ENCODE results near the gene GATC. TPM values are rescaled to one million over a fixed set of nuclear protein-coding genes. Genes with fewer than 3 reads are reported as not detected.

Gene GATC, protein sequence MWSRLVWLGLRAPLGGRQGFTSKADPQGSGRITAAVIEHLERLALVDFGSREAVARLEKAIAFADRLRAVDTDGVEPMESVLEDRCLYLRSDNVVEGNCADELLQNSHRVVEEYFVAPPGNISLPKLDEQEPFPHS
- 30.8 TPM for polyA plus RNA-seq (2012; ENCODE audit: insufficient read depth, insufficient read length)

DNA sequence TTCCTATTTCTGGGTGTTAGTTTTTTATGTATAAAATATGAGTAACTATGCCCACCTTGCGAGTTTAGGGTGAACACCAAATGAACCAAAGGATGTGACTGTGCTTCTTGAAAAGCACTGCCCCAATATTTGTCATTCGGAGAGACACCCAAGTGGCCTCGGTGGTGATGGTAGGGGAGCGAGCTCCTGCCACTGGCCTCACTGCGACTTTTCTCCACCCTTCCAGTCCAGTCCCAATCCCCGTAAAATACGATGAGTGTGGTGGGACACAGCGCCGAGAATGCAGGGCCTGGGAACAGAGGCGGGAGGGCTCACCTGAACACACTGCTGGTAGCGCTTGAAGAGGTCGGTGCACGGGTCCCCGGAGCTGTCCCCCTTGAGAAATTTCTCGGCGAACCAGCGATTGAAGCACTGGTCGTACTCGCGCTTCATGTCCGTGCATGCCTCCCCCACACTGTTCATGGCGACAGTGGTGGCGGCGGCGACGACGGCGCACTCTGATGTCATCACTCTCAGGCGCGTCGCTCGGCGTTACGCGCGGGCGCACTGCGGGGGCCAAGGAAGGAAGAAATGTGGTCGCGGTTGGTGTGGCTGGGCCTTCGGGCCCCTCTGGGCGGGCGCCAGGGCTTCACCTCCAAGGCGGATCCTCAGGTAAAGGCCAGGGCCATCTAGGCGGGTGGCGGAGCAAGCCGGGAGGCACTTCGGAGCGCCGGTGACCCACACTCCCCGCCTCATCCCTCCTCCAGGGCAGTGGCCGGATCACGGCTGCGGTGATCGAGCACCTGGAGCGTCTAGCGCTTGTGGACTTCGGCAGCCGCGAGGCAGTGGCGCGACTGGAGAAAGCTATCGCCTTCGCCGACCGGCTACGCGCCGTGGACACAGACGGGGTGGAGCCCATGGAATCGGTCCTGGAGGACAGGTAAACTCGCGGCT lies at the start of gene GATC, which contains the start of gene TRIAP1:
Gene GATC (plus strand): TSS at position 534 of the 933 bp plus-strand sequence. CDS start 37 bp downstream, at position 571.
Gene TRIAP1 (minus strand): TSS at position 474 of the 933 bp plus-strand sequence. CDS start 12 bp downstream, at position 462.
- H3K4me3 ChIP-seq (ENCODE audit: low read length), result peak within 1 kb of the TSS; percentile 98
- DNase-seq (ENCODE audit: low read depth, low spot score), result peak; percentile 73

DNA sequence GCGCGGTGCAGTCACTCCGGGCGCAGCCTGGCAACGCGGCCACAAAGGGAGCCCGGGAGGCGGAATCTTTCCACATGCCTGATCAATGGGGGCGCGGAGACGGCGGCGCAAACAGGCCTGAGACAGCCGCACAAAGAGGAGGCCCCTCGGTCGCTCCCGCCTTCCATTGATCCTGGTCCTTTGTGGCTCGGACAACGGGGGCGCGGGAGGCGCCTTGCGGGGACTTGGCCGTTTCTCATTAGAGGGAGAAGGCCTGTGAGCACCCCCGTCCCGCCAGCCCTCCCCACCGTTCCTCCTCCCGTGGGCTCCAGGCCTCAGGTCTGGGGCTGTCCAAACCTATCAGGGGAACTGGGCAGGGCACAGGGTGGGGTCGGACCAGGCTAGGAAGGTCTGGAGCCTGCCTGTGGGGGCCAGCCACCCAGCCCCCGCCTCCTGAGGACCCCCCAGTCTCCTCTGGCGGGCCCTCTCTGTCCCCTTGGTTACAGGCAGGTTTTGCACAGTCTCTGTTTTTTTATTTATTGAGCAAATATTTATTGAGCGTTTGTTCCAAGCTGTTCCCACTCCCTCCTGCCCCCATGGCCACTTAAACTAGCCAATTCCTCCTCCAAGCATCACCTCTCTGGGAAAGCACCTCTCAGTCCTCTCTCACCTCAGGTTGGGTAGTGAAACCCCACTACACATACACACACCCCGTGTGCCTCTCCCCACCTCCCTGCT lies 48.3 kb upstream of the GATC start:
- DNase-seq (ENCODE audit: low read depth, low spot score), result no peak
- no peak overlapping the region for H3K4me3 ChIP-seq (ENCODE audit: low read length)

DNA sequence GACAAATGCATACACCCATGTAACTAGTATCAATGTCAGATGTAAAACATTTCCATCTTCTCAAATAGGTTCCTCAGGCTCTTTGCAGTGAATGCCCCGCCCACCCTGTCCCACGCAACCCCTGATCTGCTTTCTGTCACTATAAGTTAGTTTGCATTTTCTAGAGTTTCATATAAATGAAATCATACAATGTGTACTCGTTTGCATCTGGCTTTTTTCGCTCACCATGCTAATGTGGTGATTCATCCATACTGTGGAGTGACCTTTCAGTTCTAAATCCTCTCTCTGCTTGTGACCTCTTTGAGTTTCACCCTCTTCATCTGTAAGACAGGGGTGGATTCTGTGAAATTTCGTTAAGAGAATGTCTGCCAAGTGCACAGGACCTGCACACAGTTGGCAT lies 46.7 kb upstream of the GATC start:
- no peak overlapping the region for H3K4me3 ChIP-seq (ENCODE audit: low read length)
- DNase-seq (ENCODE audit: low read depth, low spot score), result no peak

DNA sequence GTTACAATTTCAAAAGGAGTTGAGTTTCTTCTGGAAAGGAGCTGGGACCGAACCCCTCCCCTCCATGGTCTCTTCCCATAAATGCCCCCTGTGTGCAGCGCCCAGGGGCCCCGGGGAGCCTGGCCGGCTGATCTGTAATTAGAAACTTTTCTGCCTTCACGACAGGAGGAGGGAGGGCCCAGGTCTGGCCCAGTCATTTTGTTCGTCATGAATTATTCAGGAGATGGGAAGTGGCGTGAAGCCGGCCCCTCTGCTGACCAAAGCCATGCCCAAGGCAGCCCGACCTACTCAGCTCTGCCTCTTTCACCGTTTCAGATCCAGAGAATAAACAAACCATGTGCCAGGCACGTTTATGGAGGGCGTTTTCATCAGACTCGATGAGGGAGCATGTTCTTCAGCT lies 44.0 kb upstream of the GATC start:
- DNase-seq (ENCODE audit: low read depth, low spot score), result no peak
- no peak overlapping the region for H3K4me3 ChIP-seq (ENCODE audit: low read length)

DNA sequence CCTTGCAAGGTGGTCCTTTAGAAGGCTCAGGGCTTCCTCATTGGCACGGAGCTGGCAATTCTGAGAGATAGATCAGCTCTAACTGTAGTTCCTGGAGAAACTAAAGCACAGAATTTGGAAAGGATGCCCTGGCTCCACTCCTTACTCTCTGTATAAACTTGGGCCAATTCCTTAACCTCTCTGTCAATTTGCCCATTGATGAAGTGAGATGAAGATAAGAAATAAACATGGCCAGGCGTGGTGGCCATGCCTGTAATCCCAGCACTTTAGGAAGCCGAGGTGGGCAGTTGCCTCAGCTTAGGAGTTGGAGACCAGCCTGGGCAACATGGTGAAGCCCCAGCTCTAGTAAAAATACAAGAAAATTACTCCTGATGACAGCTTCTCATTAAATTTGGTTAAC lies 42.4 kb upstream of the GATC start:
- no peak overlapping the region for H3K4me3 ChIP-seq (ENCODE audit: low read length)
- DNase-seq (ENCODE audit: low read depth, low spot score), result no peak

DNA sequence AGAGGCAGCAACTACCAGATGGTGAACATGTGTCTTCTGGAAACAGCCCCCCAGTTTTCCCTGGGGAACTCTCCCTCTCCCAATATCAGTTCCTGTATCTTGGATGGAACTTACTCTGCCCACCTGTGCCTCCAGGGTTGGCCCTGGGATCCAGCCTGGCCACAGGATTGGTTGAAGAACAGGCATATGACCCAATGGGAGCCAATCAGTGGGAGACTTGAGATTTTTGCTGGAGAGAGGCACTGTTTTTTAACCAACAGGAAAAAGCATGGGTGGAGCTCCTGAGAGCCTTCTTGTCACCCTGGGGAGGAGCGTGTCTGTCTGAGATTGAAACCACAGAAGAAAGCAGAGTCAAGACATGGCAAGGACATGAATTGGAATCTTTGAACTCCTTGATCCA lies 42.0 kb upstream of the GATC start:
- no peak overlapping the region for H3K4me3 ChIP-seq (ENCODE audit: low read length)
- peak; percentile 18 for DNase-seq (ENCODE audit: low read depth, low spot score)

DNA sequence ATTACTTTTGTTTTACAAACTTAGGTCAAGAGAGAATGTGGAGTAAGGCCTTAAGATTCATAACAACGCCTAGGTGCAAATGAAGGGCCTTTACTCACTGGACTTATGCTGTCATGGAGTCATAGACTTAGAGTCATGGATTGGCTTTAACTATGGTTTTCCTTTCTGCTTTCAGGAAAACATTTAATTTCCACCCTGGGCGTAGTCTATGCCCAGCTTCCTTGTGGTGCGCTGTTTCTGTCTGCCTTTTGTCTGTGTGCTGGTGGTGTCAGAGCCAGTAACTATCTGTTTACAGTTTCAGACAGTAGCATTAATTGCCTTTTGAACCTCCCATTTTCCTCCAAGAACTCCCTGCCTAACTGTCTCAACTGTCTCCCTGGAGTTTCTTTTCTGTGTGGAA lies 40.2 kb upstream of the GATC start:
- DNase-seq (ENCODE audit: low read depth, low spot score), result no peak
- no peak overlapping the region for H3K4me3 ChIP-seq (ENCODE audit: low read length)

DNA sequence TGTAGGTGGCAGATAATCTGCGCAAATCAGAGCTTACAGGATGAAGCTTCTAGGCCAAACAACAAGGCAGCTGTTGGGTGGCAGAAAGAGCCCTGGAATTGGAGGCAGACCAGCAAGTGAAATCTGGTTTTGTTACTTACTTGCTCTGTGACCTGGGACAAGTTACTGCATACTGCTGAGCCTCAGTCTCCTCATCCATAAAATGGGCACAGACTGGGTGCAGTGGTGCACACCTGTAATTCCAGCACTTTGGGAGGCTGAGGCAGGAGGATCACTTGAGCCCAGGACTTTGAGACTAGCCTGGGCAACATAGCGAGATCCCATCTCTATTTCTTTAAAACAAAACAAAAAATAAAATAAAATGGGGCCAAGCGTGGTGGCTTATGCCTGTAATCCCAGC lies 39.7 kb upstream of the GATC start:
- no peak overlapping the region for H3K4me3 ChIP-seq (ENCODE audit: low read length)

DNA sequence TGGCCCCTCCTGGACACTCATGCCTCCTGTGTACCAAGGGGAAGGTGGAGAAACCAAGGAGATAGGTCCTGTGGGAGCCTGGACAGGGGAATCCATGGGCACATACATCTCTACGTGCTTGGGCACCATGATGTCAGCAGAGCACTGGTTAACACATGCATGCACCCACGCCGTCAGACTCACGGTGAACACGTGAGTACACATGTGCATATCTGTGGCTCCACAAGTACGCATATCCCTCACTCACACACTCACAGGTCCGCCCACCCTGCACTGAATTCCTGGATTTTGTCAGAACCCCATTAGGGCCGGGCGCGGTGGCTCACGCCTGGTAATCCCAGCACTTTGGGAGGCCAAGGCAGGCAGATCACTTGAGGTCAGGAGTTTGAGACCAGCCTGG lies 37.5 kb upstream of the GATC start:
- H3K4me3 ChIP-seq (ENCODE audit: low read length), result no peak overlapping the region
- no peak for DNase-seq (ENCODE audit: low read depth, low spot score)

More for the DNA sequence above, 39.7 kb upstream of the GATC start:
- DNase-seq (ENCODE audit: low read depth, low spot score), result no peak

DNA sequence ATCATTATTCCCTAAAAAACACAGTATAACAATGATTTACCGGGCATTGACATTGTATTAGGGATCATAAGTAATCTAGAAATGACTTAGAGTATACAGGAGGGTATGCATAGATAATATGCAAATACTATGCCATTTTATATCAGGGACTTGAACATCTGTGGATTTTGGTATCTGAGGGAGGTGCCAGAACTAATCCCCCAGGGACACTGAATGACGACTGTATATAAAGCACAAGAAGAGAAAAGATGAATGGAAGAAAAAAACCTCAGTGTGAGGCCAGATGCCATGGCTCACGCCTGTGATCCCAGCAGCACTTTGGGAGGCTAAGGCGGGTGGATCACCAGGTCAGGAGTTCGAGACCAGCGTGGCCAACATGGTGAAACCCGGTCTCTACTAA lies 33.8 kb upstream of the GATC start:
- no peak for DNase-seq (ENCODE audit: low read depth, low spot score)
- no peak overlapping the region for H3K4me3 ChIP-seq (ENCODE audit: low read length)

DNA sequence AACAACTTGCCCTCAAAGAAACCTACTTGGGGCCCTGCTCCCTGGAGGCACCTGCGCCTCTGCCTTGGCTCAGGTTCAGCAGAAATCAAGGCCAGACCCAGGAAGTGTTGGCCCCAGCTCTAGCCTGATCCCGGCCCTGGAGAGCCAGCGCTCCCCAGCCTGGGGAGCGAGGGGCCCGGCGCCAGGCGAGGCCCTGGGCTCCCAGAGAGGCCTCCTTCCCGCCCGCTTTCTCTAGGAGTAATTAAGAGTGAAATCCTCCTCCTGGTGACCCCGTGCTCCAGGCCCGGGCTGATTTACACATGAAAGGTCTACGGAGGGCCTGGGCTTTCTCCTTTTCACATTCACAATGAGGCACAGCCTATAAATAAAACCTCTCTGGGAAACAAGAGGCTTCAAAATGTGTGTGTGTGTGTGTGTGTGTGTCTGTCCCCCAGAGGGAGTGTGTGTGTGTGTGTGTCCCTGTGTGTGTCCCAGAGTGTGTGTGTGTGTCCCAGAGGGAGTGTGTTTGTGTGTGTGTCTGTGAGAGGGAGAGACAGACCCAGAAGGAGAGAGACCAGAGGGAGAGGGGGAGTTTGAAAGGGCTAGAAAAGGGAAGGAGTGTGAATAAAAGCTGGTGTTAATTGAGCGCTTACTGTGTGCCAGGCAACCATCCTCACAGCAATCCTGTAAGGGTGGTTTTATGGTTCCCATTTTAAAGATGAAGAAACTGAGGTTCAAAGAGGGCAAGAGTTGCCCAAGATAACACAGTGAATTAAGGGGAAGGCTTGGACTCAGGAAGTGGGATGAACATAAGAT lies 32.1 kb upstream of the GATC start:
- no peak for DNase-seq (ENCODE audit: low read depth, low spot score)
- no peak overlapping the region for H3K4me3 ChIP-seq (ENCODE audit: low read length)

DNA sequence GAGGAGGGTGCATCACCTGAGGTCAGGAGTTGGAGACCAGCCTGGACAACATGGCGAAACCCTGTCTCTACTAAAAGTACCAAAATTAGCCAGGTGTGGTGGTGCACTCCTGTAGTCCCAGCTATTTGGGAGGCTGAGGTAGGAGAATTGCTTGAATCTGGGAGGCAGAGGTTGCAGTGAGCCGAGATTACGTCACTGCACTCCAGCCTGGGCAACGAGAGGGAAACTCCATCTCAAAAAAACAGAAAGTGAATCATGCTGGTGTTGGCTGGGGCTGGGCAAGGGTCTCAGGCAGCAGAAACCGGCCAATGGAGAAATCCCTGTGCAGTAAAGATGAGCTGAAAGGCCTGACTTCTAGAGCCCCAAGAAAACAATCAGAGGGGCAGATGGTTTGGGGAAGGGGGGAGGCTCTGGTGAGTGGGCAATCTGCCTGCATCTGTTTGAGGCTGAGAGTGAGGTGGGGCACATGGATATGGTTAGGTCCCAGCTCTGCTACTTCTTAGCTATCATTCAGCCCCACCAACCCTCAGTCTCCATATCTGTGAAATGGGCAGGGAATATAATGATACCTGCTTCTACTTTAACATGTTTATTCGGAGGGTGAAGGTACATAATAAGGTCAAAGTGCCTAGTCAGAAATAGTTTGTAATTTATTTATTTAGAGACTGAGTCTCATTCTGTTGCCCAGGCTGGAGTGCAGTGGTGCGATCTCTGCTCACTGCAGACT lies 29.6 kb upstream of the GATC start:
- no peak for DNase-seq (ENCODE audit: low read depth, low spot score)
- no peak overlapping the region for H3K4me3 ChIP-seq (ENCODE audit: low read length)

DNA sequence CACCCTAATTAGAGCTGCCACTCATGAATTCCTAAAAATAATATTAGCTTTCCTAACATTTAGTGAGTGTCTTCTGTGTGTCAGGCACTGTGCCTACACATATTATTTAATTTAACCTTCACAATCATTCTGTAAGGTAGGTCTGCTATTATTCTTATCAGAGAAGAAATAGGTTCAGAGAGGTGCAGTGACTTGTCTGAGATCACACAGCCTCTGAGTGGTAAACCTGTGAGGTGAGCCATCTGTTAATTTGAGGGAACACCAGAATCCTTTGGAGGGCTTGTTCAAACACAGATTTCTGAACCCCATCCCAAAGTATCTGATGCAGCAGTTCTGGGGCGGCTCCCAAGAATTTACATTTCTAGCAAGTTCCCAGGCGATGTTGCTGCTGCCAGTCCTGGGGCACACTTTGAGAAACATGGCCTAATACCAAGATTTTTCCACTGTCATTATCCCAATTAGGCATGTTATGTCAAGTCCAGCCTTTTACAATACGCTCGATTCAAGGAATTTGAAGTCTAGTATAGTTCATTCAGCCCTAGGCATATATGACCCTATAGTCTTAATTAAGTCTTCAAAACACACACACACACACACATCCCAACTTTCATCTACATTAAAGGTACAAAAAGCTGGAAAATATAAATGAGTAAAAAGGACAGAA lies 28.2 kb upstream of the GATC start:
- no peak for DNase-seq (ENCODE audit: low read depth, low spot score)
- no peak overlapping the region for H3K4me3 ChIP-seq (ENCODE audit: low read length)

DNA sequence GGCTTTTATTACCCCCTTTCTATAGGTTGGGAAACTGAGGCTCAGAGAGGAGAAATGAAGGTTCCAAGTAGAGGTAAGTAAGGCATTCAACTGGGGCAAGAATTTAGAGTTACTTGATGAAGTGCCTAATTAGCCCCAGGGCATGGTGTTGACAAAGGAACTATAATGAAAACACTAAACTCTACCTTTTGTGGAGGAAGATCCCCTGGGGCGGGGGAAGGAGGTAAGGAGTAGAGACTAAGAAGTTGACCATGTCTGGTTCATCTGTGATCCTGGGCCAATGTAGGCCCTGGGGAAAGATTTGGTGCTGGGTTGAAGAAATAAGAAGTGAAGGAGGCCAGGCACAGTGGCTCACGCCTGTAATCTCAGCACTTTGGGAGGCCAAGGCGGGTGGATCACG lies 24.5 kb upstream of the GATC start:
- no peak overlapping the region for H3K4me3 ChIP-seq (ENCODE audit: low read length)
- no peak for DNase-seq (ENCODE audit: low read depth, low spot score)

DNA sequence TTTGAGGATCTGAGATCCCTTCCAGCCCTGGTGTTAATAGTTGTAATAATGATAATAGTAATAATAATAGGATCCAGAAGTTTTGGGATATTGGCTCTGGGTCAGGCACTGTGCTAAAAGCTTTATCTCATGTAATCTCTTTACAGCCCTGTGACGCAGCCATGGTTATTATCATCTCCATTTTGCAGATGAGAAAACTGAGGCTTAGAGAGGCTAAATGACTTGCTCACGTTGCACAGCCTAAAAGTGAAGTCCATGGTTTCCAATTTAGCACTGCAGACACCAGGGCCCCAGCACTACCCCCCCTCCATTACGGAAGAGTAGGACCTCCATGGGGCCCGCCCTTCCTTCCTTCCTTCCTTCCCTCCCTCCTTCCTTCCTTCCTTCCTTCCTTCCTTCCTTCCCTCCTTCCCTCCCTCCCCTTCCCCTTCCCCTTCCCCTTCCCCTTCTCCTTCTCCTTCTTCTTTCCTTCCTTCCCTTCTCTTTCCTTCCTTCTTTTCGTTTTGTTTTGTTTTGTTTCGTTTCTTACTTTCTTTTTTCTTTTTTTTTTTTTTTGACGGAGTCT lies 23.3 kb upstream of the GATC start:
- H3K4me3 ChIP-seq (ENCODE audit: low read length), result no peak overlapping the region
- no peak for DNase-seq (ENCODE audit: low read depth, low spot score)

DNA sequence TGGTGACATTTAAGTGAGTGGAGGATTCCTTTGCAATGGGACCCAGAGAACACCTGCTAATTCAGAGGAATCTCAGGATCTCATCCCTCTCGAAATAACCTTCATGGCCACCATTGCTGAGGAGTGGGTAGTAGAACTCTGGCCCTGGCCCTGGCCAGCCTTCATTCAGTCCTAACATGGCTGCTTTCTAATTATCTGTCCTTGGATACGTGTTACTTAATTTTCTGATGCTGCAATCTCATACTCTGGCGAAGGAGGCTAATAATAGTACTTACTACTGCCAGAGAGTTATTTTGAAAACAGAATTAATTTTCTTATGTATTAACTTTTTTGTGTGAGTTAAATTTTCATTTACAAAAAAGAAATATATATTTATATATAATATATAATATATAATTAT lies 20.4 kb upstream of the GATC start:
- DNase-seq (ENCODE audit: low read depth, low spot score), result no peak
- no peak overlapping the region for H3K4me3 ChIP-seq (ENCODE audit: low read length)

DNA sequence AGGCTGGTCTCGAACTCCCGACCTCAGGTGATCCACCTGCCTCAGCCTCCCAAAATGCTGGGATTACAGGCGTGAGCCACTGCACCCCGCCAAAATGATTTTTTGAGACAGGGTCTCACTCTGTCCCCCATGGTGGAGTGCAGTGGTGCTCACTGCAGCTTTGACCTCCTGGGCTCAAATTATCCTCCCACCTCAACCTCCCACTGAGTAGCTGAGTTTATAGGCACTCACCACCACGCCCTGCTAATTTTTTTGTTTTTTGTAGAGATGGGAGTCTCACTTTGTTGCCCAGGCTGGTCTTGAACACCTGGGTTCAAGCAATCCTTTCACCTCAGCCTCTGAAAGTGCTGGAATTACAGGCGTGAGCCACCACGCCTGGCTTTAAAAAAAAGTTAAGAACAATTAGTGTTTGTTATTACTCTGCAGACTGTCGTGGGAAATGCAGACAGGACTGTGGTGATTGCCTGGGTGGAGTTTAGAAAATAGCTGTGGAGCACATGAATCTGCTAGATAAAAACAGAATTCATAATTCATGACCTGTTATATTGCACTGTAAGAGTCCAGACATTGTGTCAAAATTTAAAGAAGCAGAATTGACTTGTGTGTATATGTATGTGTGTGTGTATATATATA lies 17.5 kb upstream of the GATC start:
- H3K4me3 ChIP-seq (ENCODE audit: low read length), result no peak overlapping the region
- DNase-seq (ENCODE audit: low read depth, low spot score), result no peak

All from Jurkat, Clone E6-1 (cell line).